ENCODE data around the gene PPFIBP1. TPM values are rescaled to one million over a fixed set of nuclear protein-coding genes. Genes with fewer than 3 reads are reported as not detected.

PPFIBP1 gene
- total RNA-seq, 4 donors from 2014 or later: 47.2 to 77.3 (median 52.7) TPM

DNA sequence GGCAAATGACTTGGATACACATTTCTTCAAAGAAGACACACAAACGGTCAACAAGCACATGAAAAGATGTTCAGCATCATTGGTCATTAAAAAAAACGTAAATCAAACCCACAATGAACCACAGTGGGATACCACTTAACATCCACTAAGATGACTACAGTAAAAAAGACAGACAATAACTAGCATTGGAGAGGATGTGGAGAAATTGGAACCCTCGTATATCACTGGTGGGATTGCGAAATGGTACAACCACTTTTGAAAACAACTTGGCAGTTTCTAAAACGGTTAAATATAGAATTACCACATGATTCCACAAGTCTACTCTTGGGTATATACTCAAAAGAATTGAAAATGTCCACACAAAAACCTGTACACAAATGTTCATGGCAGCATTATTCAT lies 25.2 kb upstream of the PPFIBP1 start:
- DNase-seq (ENCODE audit: low spot score in 2 of 2): no peak
- WGBS, 2 donors: 74 to 78% methylated on average over 5 of the region's 5 CpGs
- H3K4me3 ChIP-seq (ENCODE audit: low read depth, poor library complexity, severe bottlenecking): no peak overlapping the region
- no peak for TF ChIP-seq POLR2A (IDR thresholded peaks at IDR 0.05)
- TF ChIP-seq, protein P1, sequence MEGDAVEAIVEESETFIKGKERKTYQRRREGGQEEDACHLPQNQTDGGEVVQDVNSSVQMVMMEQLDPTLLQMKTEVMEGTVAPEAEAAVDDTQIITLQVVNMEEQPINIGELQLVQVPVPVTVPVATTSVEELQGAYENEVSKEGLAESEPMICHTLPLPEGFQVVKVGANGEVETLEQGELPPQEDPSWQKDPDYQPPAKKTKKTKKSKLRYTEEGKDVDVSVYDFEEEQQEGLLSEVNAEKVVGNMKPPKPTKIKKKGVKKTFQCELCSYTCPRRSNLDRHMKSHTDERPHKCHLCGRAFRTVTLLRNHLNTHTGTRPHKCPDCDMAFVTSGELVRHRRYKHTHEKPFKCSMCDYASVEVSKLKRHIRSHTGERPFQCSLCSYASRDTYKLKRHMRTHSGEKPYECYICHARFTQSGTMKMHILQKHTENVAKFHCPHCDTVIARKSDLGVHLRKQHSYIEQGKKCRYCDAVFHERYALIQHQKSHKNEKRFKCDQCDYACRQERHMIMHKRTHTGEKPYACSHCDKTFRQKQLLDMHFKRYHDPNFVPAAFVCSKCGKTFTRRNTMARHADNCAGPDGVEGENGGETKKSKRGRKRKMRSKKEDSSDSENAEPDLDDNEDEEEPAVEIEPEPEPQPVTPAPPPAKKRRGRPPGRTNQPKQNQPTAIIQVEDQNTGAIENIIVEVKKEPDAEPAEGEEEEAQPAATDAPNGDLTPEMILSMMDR (IDR thresholded peaks at IDR 0.05): no peak
- intact Hi-C loops (cut with DNase I; ENCODE audit: low total_unique reads): no loop called here

DNA sequence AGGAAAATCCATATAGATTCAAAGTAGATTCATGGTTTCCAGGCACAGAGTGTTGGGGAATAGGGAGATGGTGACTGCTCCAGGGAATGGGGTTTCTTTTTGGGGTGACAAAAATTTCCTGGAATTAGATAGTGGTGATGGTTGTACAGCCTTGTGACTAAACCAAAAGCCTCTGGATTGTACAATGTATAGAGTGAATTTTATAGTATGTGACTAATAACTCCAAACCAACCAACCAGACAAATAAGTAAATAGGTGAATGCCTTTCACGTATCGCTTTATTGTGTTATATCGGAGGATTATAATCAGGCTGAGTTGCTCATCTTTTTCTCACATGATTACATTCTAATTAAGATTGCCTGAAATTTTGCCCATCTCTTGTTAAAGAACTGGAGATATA lies 24.6 kb upstream of the PPFIBP1 start:
- 97% methylated on average over 3 of the region's 3 CpGs for WGBS, 2 donors

DNA sequence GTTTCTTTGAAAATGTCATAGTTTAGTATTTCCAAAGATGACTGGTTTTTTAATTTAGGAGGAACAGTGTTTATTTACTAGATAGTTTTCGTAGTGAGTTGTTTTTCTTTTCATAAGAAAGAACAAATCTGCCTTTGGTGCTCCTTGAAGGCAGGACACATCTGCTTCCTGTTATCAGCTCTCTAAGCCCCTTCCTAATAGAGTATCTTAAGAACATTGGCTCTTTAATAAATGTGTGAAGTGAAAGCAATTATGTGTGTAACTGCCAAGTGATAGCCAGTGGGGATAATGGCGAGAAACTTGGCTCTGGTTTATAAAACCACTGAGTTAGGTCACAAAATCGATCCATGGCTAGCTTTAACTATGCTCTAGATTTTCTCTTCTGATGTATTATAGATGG lies 23.5 kb upstream of the PPFIBP1 start:
- 39 to 44% methylated on average over 3 of the region's 3 CpGs for WGBS, 2 donors
- DNase-seq (ENCODE audit: low spot score in 2 of 2): no peak
- intact Hi-C loops (cut with DNase I; ENCODE audit: low total_unique reads): no loop called here
- TF ChIP-seq, protein P1 (IDR thresholded peaks at IDR 0.05): no peak
- no peak for TF ChIP-seq POLR2A (IDR thresholded peaks at IDR 0.05)
- H3K4me3 ChIP-seq (ENCODE audit: low read depth, poor library complexity, severe bottlenecking): no peak overlapping the region

More for the DNA sequence above, 24.6 kb upstream of the PPFIBP1 start:
- intact Hi-C loops (cut with DNase I; ENCODE audit: low total_unique reads): no loop called here
- H3K4me3 ChIP-seq (ENCODE audit: low read depth, poor library complexity, severe bottlenecking): no peak overlapping the region
- DNase-seq (ENCODE audit: low spot score in 2 of 2): no peak
- TF ChIP-seq, protein P1 (IDR thresholded peaks at IDR 0.05): no peak
- no peak for TF ChIP-seq POLR2A (IDR thresholded peaks at IDR 0.05)

DNA sequence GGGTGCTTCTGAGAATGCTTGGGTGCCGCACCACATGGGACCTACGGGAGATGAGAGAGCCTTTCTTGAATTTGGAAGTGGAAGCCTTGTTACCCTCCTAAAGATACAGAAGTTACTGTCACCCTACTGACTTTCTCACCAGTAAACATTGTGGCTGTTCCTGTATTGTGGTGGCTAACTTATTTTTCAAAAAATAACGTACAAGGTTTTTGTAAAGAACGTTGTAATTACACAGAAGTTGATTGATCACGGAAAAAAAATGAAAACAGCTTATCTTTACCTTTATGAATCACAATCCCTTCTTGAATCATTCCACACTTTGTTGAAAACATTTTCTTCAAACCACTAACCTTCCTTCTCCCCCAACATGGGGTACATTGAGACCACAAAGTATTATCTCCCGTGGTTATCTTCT lies 22.0 kb upstream of the PPFIBP1 start:
- no peak overlapping the region for H3K4me3 ChIP-seq (ENCODE audit: low read depth, poor library complexity, severe bottlenecking)
- TF ChIP-seq POLR2A (IDR thresholded peaks at IDR 0.05): no peak
- TF ChIP-seq, protein P1 (IDR thresholded peaks at IDR 0.05): no peak
- no peak for DNase-seq (ENCODE audit: low spot score in 2 of 2)
- intact Hi-C loops (cut with DNase I; ENCODE audit: low total_unique reads): no loop called here
- WGBS, 2 donors: 92 to 93% methylated on average over 6 of the region's 6 CpGs

GRCh38 chr12:27504507-27504906 lies 19.5 kb upstream of the PPFIBP1 start:
- 81 to 88% methylated on average over 2 of the region's 2 CpGs for WGBS, 2 donors
- H3K4me3 ChIP-seq (ENCODE audit: low read depth, poor library complexity, severe bottlenecking): no peak overlapping the region
- intact Hi-C loops (cut with DNase I; ENCODE audit: low total_unique reads): no loop called here
- TF ChIP-seq POLR2A (IDR thresholded peaks at IDR 0.05): no peak
- TF ChIP-seq, protein P1 (IDR thresholded peaks at IDR 0.05): no peak
- no peak for DNase-seq (ENCODE audit: low spot score in 2 of 2)

DNA sequence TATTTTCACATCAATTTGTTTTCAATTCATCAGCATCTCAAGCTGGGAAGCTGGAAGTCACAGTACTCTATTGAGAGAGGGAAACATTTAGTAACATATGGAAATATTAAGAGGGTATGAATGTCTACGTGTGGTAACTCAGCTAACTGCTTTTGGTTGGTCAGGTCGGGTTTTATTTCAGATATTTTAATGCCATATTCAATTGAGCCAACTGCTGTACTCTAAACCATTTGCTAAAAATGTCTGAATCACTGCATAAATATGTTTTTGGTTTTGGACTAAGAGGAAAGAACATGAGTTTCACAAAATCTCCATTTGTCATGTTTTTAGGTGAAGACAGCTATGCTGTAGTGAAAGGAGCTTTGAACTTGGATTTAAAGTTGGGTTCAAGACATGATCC lies 18.9 kb upstream of the PPFIBP1 start:
- TF ChIP-seq POLR2A (IDR thresholded peaks at IDR 0.05): no peak
- TF ChIP-seq, protein P1 (IDR thresholded peaks at IDR 0.05): no peak
- no peak overlapping the region for H3K4me3 ChIP-seq (ENCODE audit: low read depth, poor library complexity, severe bottlenecking)
- intact Hi-C loops (cut with DNase I; ENCODE audit: low total_unique reads): no loop called here
- no peak for DNase-seq (ENCODE audit: low spot score in 2 of 2)
- 71 to 73% methylated on average over 2 of the region's 2 CpGs for WGBS, 2 donors

Data from lower leg skin (tissue), 4 donors.